ENCODE measurements around the gene NFKBIL1. TPM values are rescaled to one million over a fixed set of nuclear protein-coding genes. Genes with fewer than 3 reads are reported as not detected.

Gene NFKBIL1
- total RNA-seq, 2 experiments from 2014 or later, result 11.3 to 13.0 TPM

DNA sequence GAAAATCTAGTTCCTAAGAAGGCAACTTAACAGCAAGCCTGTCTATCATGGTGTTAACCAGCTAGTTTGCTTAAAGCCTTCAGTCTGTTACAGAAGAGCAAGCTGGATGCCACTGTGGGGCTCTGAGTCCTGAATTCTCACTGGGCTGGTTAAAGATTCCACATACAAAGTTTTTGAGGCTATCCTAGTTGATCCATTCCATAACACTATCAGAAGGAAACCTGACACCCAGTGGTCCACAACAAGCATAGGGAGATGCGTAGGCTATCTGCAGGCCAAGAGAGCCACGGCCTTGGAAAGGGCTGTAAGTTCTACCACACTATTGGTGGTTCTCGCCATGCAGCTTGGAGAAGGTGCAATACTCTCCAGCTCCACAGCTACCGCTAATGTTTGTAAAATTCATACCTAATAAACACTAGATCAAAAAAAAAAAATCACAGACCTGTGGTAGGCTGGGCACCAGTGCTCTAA, 19.1 kb upstream of the NFKBIL1 start:
- TF ChIP-seq, protein P1, sequence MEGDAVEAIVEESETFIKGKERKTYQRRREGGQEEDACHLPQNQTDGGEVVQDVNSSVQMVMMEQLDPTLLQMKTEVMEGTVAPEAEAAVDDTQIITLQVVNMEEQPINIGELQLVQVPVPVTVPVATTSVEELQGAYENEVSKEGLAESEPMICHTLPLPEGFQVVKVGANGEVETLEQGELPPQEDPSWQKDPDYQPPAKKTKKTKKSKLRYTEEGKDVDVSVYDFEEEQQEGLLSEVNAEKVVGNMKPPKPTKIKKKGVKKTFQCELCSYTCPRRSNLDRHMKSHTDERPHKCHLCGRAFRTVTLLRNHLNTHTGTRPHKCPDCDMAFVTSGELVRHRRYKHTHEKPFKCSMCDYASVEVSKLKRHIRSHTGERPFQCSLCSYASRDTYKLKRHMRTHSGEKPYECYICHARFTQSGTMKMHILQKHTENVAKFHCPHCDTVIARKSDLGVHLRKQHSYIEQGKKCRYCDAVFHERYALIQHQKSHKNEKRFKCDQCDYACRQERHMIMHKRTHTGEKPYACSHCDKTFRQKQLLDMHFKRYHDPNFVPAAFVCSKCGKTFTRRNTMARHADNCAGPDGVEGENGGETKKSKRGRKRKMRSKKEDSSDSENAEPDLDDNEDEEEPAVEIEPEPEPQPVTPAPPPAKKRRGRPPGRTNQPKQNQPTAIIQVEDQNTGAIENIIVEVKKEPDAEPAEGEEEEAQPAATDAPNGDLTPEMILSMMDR (IDR thresholded peaks at IDR 0.05), result no peak
- ChIA-PET CTCF (interaction anchor here (0.9 kb wide), 1 partner anchor 31 kb away, joined by 4 read pairs; the partner anchor contains the start of gene MICB), POLR2A (interaction anchor here (0.8 to 2.6 kb wide), 7 partner anchors 10 to 123 kb away, joined by 3 to 21 read pairs (median 6); partner anchors contain the start of genes DDX39B and MICB)
- H3K4me1 Mint-ChIP-seq (ENCODE audit: low read depth), result peaks cover 9% of the 10 kb centered on the region
- no peaks in the 10 kb centered on the region for H3K27me3 Mint-ChIP-seq
- intact Hi-C loops (cut with micrococcal nuclease), result no loop called here
- ATAC-seq, result no peak
- H3K27ac Mint-ChIP-seq, result no peak overlapping the region
- H3K9me3 Mint-ChIP-seq, result no peaks in the 10 kb centered on the region
- no peak for DNase-seq
- peaks cover 31% of the 10 kb centered on the region for H3K36me3 Mint-ChIP-seq (ENCODE audit: low read depth)
- no peak overlapping the region for H3K4me3 Mint-ChIP-seq

DNA sequence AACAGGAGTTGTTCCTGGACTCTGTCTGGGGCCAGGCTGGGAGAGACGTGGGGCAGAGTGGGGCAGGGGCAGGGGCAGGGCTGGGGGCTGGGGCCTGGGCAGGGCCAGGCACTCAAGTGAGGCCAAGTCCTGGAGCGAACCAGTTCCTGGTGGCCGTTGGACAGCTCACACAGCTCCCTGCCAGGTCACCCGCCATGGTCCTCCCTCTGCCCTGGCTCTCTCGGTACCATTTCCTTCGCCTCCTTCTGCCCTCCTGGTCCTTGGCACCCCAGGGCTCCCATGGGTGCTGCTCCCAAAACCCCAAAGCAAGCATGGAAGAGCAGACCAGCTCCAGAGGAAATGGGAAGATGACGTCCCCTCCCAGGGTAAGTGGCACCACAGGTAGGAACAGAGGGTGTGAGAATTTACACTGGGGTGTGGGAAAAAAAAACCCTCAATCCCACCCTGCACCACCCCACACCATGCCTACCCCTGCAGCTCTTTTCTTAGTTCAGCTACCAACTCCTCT, 18.5 kb upstream of the NFKBIL1 start, which contains the start of gene MCCD1:
Gene MCCD1, plus strand, starts transcription at position 142 of the 508 bp plus-strand sequence. Its CDS starts 53 bp downstream, at position 195.
- peak within 1 kb of the TSS; percentile 15 for H3K27ac Mint-ChIP-seq
- H3K4me1 Mint-ChIP-seq (ENCODE audit: low read depth), result peaks cover 10% of the 10 kb centered on the region
- no peaks in the 10 kb centered on the region for H3K27me3 Mint-ChIP-seq
- H3K4me3 Mint-ChIP-seq, result no peak within 1 kb of the TSS
- ChIA-PET POLR2A (interaction anchor here (0.6 to 2.6 kb wide), 8 partner anchors 10 to 298 kb away, joined by 3 to 21 read pairs (median 6); partner anchors contain the start of genes DDX39B and MICB), CTCF (interaction anchor here (0.6 to 1.0 kb wide), 3 partner anchors 31 to 86 kb away, joined by 3 to 4 read pairs (median 3); partner anchors contain the start of gene MICB)
- no peak for DNase-seq
- H3K36me3 Mint-ChIP-seq (ENCODE audit: low read depth), result peaks cover 37% of the 10 kb centered on the region
- intact Hi-C loops (cut with micrococcal nuclease), result no loop called here
- TF ChIP-seq, protein P1 (IDR thresholded peaks at IDR 0.05), result no peak
- H3K9me3 Mint-ChIP-seq, result no peaks in the 10 kb centered on the region
- ATAC-seq, result peak; percentile 13

DNA sequence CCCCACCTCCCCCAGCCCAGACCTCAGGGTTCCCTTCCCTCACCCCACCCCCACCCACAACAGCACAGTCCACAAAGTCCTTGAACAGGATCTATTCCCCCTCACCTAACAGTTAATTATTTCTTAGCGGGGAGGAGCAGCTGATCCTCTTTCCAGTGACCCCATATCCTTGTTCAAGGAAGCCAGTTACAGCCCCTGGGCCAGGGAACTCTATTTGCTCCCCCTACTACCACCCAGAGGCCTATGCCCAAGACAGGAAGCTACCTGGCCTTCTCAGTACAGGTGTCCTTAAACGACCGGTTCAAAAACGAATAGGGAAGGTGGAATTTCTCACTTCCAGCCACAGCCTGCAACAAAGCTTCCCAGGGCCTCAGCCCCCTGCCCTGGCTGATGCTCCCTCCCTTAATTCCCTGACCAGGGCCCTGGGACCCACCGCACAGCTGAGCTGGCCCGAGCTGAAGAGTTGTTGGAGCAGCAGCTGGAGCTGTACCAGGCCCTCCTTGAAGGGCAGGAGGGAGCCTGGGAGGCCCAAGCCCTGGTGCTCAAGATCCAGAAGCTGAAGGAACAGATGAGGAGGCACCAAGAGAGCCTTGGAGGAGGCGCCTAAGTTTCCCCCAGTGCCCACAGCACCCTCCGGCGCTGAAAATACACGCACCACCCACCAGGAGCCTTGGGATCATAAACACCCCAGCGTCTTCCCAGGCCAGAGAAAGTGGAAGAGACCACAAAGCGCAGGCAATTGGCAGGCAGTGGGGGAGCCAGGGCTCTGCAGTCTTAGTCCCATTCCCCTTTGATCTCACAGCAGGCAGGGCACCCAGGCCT, 17.9 kb upstream of the NFKBIL1 start:
- POLR2A ChIA-PET, result interaction anchor here (0.6 to 2.6 kb wide), 6 partner anchors 9 to 299 kb away, joined by 3 to 21 read pairs (median 6); partner anchors contain the start of genes DDX39B and MICB
- TF ChIP-seq, protein P1 (IDR thresholded peaks at IDR 0.05), result no peak
- H3K4me1 Mint-ChIP-seq (ENCODE audit: low read depth), result peaks cover 12% of the 10 kb centered on the region
- H3K27ac Mint-ChIP-seq, result peak overlapping the region; percentile 15
- CTCF ChIA-PET, result interaction anchor here (0.6 to 1.0 kb wide), 2 partner anchors 36 to 87 kb away, joined by 3 read pairs; no protein-coding TSS in a partner anchor
- peaks cover 43% of the 10 kb centered on the region for H3K36me3 Mint-ChIP-seq (ENCODE audit: low read depth)
- intact Hi-C loops (cut with micrococcal nuclease), result no loop called here
- H3K4me3 Mint-ChIP-seq, result no peak overlapping the region
- H3K9me3 Mint-ChIP-seq, result no peaks in the 10 kb centered on the region
- ATAC-seq (peak; percentile 19), DNase-seq (no peak)
- H3K27me3 Mint-ChIP-seq, result no peaks in the 10 kb centered on the region

DNA sequence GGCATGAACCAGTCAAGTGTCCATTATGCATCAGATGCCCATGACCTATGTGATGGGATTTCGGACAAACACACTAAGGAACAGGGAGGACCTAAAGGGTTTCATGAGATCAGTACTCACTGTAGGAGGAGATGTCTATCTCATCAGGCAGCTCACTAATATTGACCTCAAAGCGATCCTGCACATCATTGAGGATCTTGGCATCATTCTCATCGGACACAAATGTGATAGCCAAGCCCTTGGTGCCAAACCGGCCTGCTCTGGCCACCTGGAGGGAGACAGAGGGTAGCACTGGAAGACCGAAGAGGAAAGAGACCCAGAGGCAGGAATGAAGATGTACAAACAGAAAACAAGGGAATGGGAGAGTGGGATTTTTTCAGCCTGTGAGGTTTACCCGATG, 16.7 kb upstream of the NFKBIL1 start:
- intact Hi-C loops (cut with micrococcal nuclease), result no loop called here
- no peak overlapping the region for H3K4me3 Mint-ChIP-seq
- no peaks in the 10 kb centered on the region for H3K27me3 Mint-ChIP-seq
- H3K36me3 Mint-ChIP-seq (ENCODE audit: low read depth), result peaks cover 55% of the 10 kb centered on the region
- ChIA-PET CTCF (interaction anchor here (0.6 kb wide), 1 partner anchor 21 kb away, joined by 4 read pairs; no protein-coding TSS in a partner anchor), POLR2A (interaction anchor here (2.4 to 2.8 kb wide), 2 partner anchors 8 to 11 kb away, joined by 11 to 24 read pairs; partner anchors contain the start of gene DDX39B)
- ATAC-seq, result no peak
- DNase-seq, result no peak
- TF ChIP-seq, protein P1 (IDR thresholded peaks at IDR 0.05), result no peak
- H3K9me3 Mint-ChIP-seq, result no peaks in the 10 kb centered on the region
- H3K4me1 Mint-ChIP-seq (ENCODE audit: low read depth), result peaks cover 21% of the 10 kb centered on the region
- H3K27ac Mint-ChIP-seq, result no peak overlapping the region

Measured in activated CD8-positive, alpha-beta T cell treated with anti-CD3 and anti-CD28 coated beads for 36 hours (primary cell).